SK-N-SH treated with all-trans-retinoic acid at 6 μM for 48 hours (cell line): ENCODE data around the gene MED7.

Source experiments
- CREB5 ChIP-seq: fragments of 250-450 bp; sonication (Bioruptor Pico); IDR thresholded peaks from 2 replicates; pipeline ENCODE4 v1.5.1; 2020; ENCODE audit warnings: low read depth, mild to moderate bottlenecking, moderate library complexity
- GLIS3 ChIP-seq: fragments of 250-450 bp; sonication (Bioruptor Pico); IDR thresholded peaks from 2 replicates; pipeline ENCODE4 v1.5.0; 2020; ENCODE audit warnings: mild to moderate bottlenecking, moderate library complexity
- PATZ1 ChIP-seq: fragments of 250-450 bp; sonication (Bioruptor Pico); IDR thresholded peaks from 2 replicates; pipeline ENCODE4 v1.8.0; 2020; ENCODE audit warnings: mild to moderate bottlenecking, moderate library complexity, borderline replicate concordance
- POU6F1 ChIP-seq: fragments of 250-450 bp; sonication (Bioruptor Pico); IDR thresholded peaks from 2 replicates; pipeline ENCODE4 v1.8.0; 2021; ENCODE audit warnings: low read depth, mild to moderate bottlenecking, moderate library complexity, borderline replicate concordance
- ZFP30 ChIP-seq: fragments of 450-650 bp; formaldehyde crosslinking; IDR thresholded peaks from 2 replicates; pipeline ENCODE4 v1.5.0; 2022; ENCODE audit warnings: mild to moderate bottlenecking, moderate library complexity

GRCh38 chr5:157162919-157163510 is 20.4 kb upstream of the MED7 start:
- TF ChIP-seq CREB5 (CRISPR knock-in tag) (no peak), PATZ1 (CRISPR knock-in tag) (no peak), ZFP30 (no peak), POU6F1 (CRISPR knock-in tag) (no peak), GLIS3 (CRISPR knock-in tag) (no peak)
